ENCODE results near the gene DAB1.

Gene DAB1

GRCh38 chr1:57061369-57061768 is 362.5 kb downstream of the DAB1 start:
- DNase-seq, result no peak

- DNase-seq, result no peak
Measured at GRCh38 chr1:57060451-57060850, 363.4 kb downstream of the DAB1 start.

GRCh38 chr1:57058652-57059501 is 365.0 kb downstream of the DAB1 start:
- no peak for DNase-seq

GRCh38 chr1:57048856-57049255 is 375.0 kb downstream of the DAB1 start:
- no peak for DNase-seq

- DNase-seq, result no peak
Measured at GRCh38 chr1:57046462-57046861, 377.4 kb downstream of the DAB1 start.

- DNase-seq, result no peak
Measured at GRCh38 chr1:57041901-57042300, 382.0 kb downstream of the DAB1 start.

- DNase-seq, result no peak
Measured at GRCh38 chr1:57040811-57041210, 383.0 kb downstream of the DAB1 start.

GRCh38 chr1:57036641-57037579 is 386.9 kb downstream of the DAB1 start:
- DNase-seq, result no peak

GRCh38 chr1:57034713-57035112 is 389.1 kb downstream of the DAB1 start:
- no peak for DNase-seq

GRCh38 chr1:57033222-57034001 is 390.4 kb downstream of the DAB1 start:
- no peak for DNase-seq

- no peak for DNase-seq
Measured at GRCh38 chr1:57026624-57027354, 397.1 kb downstream of the DAB1 start.

- no peak for DNase-seq
Measured at GRCh38 chr1:57024855-57025254, 399.0 kb downstream of the DAB1 start.

- no peak for DNase-seq
Measured at GRCh38 chr1:57024428-57024827, 399.4 kb downstream of the DAB1 start.

- DNase-seq, result no peak
Measured at GRCh38 chr1:57020216-57020615, 403.6 kb downstream of the DAB1 start.

GRCh38 chr1:57019236-57019839 is 404.5 kb downstream of the DAB1 start:
- no peak for DNase-seq

GRCh38 chr1:57018119-57018518 is 405.7 kb downstream of the DAB1 start:
- DNase-seq, result no peak

GRCh38 chr1:57017717-57018116 is 406.1 kb downstream of the DAB1 start:
- DNase-seq, result no peak

GRCh38 chr1:57017200-57017599 is 406.7 kb downstream of the DAB1 start:
- no peak for DNase-seq

- no peak for DNase-seq
Measured at GRCh38 chr1:57015071-57015470, 408.8 kb downstream of the DAB1 start.

GRCh38 chr1:57013522-57013921 is 410.3 kb downstream of the DAB1 start:
- no peak for DNase-seq

GRCh38 chr1:57012315-57012714 is 411.5 kb downstream of the DAB1 start:
- DNase-seq, result no peak

- no peak for DNase-seq
Measured at GRCh38 chr1:57010511-57010910, 413.3 kb downstream of the DAB1 start.
